Nephron (organoid): ENCODE data around the gene CMC2.

Source experiments
- H3K27ac Mint-ChIP-seq, 3 experiments: 2 replicates each; pipeline ENCODE4 v1.8.0; 2020; ENCODE audit warnings: mixed read lengths in 3 of 3, mild to moderate bottlenecking in 2 of 3, moderate library complexity in 1 of 3
- H3K27me3 Mint-ChIP-seq: 2 replicates; pipeline ENCODE4 v1.8.0; 2021; ENCODE audit warnings: low read depth, mild to moderate bottlenecking, moderate library complexity, mixed read lengths
- H3K36me3 Mint-ChIP-seq: 2 replicates; pipeline ENCODE4 v1.8.0; 2020; ENCODE audit warnings: low read depth, mixed read lengths
- H3K4me1 Mint-ChIP-seq: 2 replicates; pipeline ENCODE4 v1.8.0; 2020; ENCODE audit warnings: mixed read lengths
- H3K4me3 Mint-ChIP-seq, 3 experiments: 2 replicates each; pipeline ENCODE4 v1.8.0; 2020; ENCODE audit warnings: mild to moderate bottlenecking in 3 of 3, mixed read lengths in 3 of 3, moderate library complexity in 2 of 3
- H3K9me3 Mint-ChIP-seq: 2 replicates; pipeline ENCODE4 v1.8.0; 2020; ENCODE audit warnings: mixed read lengths
- CTCF ChIP-seq, 3 experiments: fragments of 200-600 bp; sonication (generic); IDR thresholded peaks; one replicate each; pipeline ENCODE4 v1.5.0; 2021; ENCODE audit warnings: antibody characterized with exemption in 3 of 3; ENCODE audit not compliant: unreplicated experiment in 3 of 3

Gene CMC2

GRCh38 chr16:80969114-80969484 lies 37.6 kb downstream of the CMC2 start:
- H3K36me3 Mint-ChIP-seq = peaks cover 39% of the 10 kb centered on the region
- no peak for TF ChIP-seq CTCF (IDR thresholded peaks at IDR 0.05; ENCODE audit: unreplicated experiment in 3 of 3)
- H3K4me3 Mint-ChIP-seq = no peak overlapping the region
- no peaks in the 10 kb centered on the region for H3K27me3 Mint-ChIP-seq
- H3K9me3 Mint-ChIP-seq = no peaks in the 10 kb centered on the region
- H3K27ac Mint-ChIP-seq = peak overlapping the region in 2 of 3 experiments; percentile 26 to 79
- no peaks in the 10 kb centered on the region for H3K4me1 Mint-ChIP-seq

GRCh38 chr16:80968386-80969113 lies 38.1 kb downstream of the CMC2 start:
- Mint-ChIP-seq H3K4me1 (no peaks in the 10 kb centered on the region), H3K36me3 (peaks cover 34% of the 10 kb centered on the region), H3K9me3 (no peaks in the 10 kb centered on the region), H3K4me3 (no peak overlapping the region), H3K27me3 (no peaks in the 10 kb centered on the region), H3K27ac (peak overlapping the region in 2 of 3 experiments; percentile 26 to 79)
- TF ChIP-seq CTCF (IDR thresholded peaks at IDR 0.05; ENCODE audit: unreplicated experiment in 3 of 3) = no peak

GRCh38 chr16:80966617-80967016 lies 40.1 kb downstream of the CMC2 start:
- Mint-ChIP-seq H3K4me1 (no peaks in the 10 kb centered on the region), H3K9me3 (peaks cover 5% of the 10 kb centered on the region)
- no peak for TF ChIP-seq CTCF (IDR thresholded peaks at IDR 0.05; ENCODE audit: unreplicated experiment in 3 of 3)

GRCh38 chr16:80964351-80964750 lies 42.3 kb downstream of the CMC2 start:
- Mint-ChIP-seq H3K4me1 (no peaks in the 10 kb centered on the region), H3K9me3 (peaks cover 26% of the 10 kb centered on the region), H3K36me3 (peaks cover 49% of the 10 kb centered on the region), H3K27ac (no peak overlapping the region), H3K4me3 (no peak overlapping the region), H3K27me3 (no peaks in the 10 kb centered on the region)
- no peak for TF ChIP-seq CTCF (IDR thresholded peaks at IDR 0.05; ENCODE audit: unreplicated experiment in 3 of 3)

More at GRCh38 chr16:80966617-80967016, 40.1 kb downstream of the CMC2 start:
- no peak overlapping the region for H3K27ac Mint-ChIP-seq
- H3K4me3 Mint-ChIP-seq = no peak overlapping the region
- H3K36me3 Mint-ChIP-seq = peaks cover 38% of the 10 kb centered on the region
- H3K27me3 Mint-ChIP-seq = no peaks in the 10 kb centered on the region

- Mint-ChIP-seq H3K9me3 (peaks cover 40% of the 10 kb centered on the region), H3K27ac (no peak overlapping the region), H3K4me1 (no peaks in the 10 kb centered on the region), H3K27me3 (no peaks in the 10 kb centered on the region), H3K36me3 (peaks cover 42% of the 10 kb centered on the region), H3K4me3 (no peak overlapping the region)
- no peak for TF ChIP-seq CTCF (IDR thresholded peaks at IDR 0.05; ENCODE audit: unreplicated experiment in 3 of 3)
Observed at GRCh38 chr16:80962879-80963278, 43.8 kb downstream of the CMC2 start.

GRCh38 chr16:80958284-80958683 lies 48.4 kb downstream of the CMC2 start:
- Mint-ChIP-seq H3K27ac (no peak overlapping the region), H3K9me3 (peaks cover 67% of the 10 kb centered on the region), H3K27me3 (no peaks in the 10 kb centered on the region), H3K4me3 (no peak overlapping the region), H3K36me3 (peaks cover 51% of the 10 kb centered on the region), H3K4me1 (no peaks in the 10 kb centered on the region)
- TF ChIP-seq CTCF (IDR thresholded peaks at IDR 0.05; ENCODE audit: unreplicated experiment in 3 of 3) = no peak
